ENCODE results near the gene MRPS16.

Gene MRPS16

DNA sequence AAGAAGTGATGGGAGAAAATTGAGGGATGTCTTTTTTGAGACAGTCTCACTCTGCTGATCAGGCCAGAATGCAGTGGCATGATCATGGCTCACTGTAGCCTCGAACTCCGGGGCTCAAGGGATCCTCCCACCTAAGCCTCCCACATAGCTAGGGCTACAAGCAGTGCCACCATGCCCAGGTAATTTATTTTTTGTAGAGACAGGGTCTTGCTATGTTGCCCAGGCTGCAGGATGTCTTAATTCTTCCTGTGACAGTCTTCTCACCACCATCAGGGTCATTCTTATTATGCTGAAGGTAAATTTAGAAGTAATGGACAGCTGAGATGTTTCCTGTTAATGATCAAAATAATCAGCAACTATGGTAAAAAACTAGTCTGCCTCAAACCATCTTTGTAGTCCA lies 12.5 kb downstream of the MRPS16 start:
- DNase-seq (ENCODE audit: low read depth in 2 of 2) = no peak

DNA sequence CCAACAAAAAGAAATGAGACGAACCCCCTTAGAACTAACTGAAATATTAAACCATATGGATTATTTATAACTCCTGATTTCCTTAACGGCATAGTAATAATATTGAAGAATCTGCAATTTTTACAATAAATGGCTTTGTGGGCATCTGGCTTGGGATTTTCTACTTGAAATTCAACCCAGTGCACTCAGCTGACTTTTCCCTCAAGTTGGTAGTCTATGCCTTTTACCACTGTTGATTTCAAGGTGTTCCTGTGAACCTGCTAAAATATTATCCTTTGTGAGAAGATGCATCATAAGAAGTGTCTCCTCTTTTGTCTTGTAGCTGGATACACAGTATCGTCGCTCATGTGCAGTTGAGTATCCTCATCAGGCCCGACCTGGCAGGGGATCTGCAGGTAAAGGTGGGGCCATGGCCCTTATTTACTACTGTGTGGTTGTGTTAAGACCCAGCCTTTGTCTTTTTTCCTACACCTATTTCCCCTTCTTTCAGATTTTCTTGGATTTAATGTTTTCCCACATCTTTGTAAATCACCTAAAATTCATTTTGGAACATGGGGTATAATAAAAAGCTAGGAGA lies 13.4 kb downstream of the MRPS16 start:
- DNase-seq (ENCODE audit: low read depth in 2 of 2) = no peak

DNA sequence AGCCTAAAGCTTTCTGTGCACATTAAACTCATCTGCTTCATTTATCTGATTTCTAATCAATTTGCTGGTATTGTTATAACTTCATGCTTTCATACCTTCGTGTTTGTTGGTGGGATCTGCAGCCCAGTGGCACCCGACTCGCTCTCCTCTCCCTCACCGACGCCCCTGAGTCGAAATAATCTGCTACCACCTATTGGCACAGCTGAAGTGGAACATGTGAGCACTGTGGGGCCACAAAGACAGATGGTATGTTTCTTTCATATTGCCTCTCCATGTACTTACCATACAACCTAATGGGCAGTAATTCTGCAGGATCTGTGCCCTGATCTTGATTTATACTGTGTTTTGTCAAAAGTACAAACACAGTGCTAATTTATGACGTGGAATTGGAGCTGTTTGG lies 17.7 kb downstream of the MRPS16 start:
- DNase-seq (ENCODE audit: low read depth in 2 of 2) = no peak

DNA sequence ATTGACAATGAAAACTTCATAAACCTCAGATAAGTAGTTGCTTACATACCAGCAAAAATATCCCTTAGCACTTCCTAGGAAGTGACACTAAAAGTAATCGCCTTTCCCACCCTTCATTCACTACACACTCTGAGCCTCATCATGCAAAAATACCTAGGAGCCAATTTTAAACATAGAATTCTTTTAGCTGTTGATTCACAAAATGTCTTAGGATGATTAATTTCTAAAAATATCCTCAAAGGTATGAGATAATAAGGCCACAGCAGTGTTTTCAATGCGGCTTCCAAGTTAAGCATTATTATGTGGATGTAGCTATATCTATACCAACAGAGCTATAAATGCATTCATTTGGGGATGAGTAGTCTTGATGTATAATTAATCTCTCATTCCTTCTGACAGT lies 18.6 kb downstream of the MRPS16 start:
- no peak for DNase-seq (ENCODE audit: low read depth in 2 of 2)

DNA sequence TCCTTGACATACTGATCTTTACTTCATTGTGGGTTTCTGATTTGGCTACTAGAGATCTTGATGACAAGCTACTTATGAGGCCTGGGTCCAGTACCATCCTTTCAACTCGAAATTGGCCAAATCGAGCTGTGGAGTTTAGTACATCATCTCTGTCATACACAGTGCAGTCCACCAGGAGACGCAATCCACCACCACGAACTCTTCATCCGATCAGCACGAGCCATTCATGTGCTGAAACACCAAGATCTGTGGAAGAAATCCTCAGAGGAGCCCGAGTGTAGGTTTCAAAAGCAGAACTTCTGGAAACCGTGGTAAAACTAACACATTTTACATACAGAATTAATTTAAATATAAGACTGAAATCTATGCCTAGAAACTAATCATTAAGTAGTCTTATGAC lies 19.6 kb downstream of the MRPS16 start:
- DNase-seq (ENCODE audit: low read depth in 2 of 2) = no peak

DNA sequence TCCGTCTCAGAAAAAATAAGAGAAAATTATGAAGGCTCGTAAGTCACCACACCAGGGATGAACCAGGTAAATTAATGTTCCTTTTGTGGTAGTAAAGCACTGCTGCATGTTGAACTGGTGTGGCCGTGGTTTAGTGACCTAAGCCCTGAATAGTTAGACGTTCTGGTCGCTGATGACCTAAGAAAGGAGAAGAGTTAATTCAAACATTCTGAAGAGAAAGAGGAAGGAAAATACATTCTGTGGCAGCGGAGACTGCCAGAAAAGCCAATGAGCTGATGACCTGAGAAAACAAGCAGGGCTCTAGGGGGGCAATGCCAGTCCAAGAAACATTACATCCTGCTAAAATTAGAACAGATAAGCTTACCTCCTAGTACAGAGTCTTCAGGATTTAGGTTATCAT lies 22.9 kb downstream of the MRPS16 start:
- DNase-seq (ENCODE audit: low read depth in 2 of 2) = no peak

DNA sequence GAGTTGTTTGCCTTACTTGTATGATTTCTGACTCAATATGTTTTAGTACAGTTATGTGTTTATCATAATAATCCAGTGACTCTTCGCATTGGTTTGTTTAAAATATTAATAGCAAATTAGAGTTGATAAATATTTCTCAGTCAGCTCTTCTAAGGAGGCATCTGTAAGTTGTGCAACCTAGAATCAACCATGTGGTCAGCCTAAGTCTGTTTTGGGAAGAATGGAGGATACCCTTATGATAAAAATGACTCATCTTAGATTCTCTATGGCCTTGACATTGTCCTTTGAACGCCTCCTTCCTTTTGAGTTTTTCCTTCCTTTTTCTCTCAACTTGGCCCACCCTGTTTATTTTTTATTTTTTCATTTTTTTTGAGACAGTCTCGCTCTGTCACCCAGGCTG lies 24.2 kb downstream of the MRPS16 start:
- DNase-seq (ENCODE audit: low read depth in 2 of 2) = no peak

DNA sequence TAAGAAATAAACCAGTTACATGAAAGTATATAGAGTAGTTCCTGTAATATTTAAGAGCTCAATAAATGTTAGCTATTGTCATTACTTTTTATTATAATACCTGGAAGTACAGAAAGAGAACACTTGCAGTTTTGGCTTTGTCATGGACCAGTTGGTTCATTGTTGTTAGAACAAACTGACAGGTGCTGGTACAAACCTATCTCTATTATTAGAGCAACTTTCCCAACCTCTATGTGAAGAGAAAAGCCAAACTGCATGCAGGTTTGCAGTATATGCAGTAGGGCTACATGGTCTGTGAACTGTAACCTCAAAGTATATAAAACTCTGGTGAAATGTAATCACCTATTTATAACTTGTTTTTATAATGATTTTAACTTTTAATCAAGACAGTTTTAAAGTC lies 25.8 kb downstream of the MRPS16 start:
- DNase-seq (ENCODE audit: low read depth in 2 of 2) = no peak

DNA sequence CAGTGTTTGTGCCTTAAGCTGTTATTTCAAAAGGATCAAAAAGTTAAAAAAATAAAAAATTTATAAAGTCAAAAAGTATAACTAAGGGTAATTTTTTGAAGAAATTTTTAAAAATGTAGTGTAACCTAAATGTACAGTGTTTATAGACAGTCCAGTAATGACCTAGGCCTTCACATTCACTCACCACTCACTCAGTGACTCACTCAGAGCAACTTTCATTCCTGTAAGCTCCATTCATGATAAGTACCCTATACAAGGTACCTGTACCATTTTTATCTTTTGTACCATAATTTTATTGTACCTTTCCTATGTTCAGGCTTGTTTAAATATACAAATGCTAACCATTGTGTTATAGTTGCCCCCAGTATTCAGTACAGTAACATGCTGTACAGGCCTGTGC lies 26.9 kb downstream of the MRPS16 start:
- DNase-seq (ENCODE audit: low read depth in 2 of 2) = no peak

DNA sequence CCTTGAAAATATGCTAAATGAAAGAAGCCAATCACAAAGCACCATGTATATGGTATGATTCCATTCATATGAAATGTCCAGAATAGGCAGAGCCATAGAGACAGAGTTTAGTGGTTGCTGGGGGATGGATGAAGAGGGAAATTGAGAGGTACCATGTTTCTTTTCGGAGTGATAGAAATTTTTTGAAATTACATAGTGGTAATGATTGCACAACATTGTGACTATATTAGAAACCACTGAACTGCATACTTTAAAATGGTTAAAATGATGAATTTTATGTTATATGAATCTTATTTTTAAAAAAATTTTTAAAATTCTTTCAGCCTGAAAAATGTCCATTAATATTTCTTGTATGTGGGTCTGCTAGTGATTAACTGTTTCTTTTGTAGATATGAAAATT lies 31.5 kb downstream of the MRPS16 start:
- no peak for DNase-seq (ENCODE audit: low read depth in 2 of 2)

DNA sequence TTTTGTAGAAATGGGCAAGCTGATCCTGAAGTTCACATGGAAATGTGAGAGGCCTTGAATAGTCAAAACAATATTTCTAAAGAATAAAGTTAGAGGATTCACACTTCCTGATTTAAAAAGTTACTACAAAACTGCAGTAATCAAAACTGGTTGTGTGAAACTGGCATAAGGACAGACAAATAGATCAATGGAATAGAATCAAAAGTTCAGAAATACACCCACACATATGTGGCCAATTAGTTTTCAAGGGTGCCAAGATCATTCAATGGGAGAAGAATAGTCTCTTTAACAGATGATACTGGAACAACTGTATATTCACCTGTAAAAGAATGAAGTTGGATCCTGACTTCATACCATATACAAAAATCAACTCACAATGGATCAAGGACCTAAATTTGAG lies 33.1 kb downstream of the MRPS16 start:
- no peak for DNase-seq (ENCODE audit: low read depth in 2 of 2)

DNA sequence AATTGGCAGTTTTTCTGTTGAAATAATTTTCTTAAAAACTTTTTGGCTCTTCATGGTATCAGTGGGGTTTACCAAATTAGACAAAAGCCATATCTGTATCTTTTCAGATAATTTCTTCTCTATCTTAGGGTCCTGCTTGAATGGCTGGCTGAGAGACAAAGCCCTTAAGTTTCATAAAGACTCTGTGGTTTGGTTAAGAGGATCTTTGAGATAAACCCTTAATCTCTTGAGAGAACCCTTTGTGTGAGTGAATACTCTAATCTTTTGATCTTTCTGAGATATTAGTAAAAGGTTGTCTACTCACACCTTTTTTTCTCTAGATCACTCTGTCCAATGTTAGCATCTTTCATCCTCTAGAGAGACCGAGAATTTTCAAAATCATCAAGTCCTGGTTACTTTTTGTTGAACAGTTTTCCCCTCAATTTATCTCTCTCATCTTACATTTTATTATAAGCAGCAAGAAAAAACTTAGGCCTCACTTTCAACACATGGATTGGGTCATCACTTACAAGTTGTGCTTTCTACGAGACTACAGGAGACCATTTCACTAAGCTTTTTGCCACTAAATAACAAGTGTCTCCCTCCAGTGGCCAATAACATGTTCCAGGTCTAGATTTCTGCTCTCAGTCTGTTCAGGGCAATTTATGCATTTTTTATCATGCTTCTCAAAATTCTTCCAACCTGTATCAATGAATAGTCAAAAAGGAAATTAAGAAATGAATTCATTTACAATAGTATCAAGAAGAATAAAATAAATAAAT lies 33.8 kb downstream of the MRPS16 start:
- DNase-seq (ENCODE audit: low read depth in 2 of 2) = no peak

DNA sequence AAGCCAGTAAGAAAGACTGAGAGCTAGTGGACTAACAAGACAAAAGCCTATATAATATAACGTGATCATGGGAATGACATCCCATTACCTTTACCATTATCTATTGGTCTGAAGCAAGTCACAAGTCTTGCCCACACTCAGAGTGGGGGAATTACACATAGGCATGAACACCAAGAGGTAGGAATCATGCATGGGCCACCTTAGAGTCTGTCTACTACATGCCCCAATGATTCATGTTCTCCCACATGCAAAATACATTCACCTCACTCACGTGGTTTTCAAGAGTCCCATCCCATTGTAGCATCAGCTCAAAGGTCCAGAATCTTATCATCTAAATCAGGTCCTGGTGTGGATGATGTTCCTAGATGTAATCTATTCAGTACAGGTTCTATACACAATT lies 34.8 kb downstream of the MRPS16 start:
- DNase-seq (ENCODE audit: low read depth in 2 of 2) = no peak

DNA sequence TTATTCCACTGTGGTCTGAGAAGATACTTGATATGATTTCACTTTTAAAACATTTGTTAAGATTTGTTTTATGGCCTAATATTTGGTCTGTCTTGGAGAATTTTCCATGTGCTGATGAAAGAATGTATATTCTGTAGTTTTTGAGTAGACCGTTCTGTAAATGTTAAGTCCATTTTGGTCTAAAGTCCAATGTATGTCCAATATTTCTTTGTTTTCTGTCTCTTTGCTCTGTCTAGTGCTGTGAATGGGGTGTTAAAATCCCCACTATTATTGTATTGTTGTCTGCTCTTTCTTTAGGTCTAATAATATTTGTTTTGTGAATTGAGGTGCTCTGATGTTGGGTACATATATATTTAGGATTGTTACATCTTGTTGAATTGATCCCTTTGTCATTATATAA lies 36.7 kb downstream of the MRPS16 start:
- DNase-seq (ENCODE audit: low read depth in 2 of 2) = no peak

DNA sequence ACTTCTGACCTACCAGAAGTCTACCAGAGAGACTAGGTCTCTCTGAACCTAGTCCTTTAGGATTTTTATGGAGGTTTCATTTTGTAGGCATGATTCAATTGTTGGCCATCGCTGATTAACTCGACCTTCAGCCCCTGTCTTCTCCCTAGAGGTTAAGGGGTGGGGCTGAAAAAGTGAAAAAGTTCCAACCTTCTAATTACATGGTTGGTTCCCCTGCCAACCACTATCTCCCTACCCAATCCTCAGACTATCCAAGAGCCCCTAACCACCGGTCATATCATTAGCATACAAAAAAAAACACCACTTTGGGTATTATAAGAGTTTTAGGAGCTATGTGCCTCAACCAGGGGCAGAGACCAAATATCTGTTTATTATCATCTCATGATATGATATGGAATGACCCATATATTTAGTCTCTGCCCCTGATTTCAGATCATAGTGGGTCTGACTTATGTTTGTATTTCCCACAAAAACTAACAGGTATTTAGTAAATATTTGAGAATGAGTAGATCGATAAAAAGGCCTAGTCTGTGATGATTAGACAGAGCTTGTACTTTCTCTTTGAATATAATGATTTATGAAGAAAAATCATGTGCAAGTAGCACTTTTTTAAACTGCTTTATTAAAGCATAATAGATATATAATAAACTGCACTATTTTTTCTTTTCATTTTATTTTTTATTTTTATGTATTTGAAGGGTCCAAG lies 41.2 kb downstream of the MRPS16 start:
- no peak for DNase-seq (ENCODE audit: low read depth in 2 of 2)

DNA sequence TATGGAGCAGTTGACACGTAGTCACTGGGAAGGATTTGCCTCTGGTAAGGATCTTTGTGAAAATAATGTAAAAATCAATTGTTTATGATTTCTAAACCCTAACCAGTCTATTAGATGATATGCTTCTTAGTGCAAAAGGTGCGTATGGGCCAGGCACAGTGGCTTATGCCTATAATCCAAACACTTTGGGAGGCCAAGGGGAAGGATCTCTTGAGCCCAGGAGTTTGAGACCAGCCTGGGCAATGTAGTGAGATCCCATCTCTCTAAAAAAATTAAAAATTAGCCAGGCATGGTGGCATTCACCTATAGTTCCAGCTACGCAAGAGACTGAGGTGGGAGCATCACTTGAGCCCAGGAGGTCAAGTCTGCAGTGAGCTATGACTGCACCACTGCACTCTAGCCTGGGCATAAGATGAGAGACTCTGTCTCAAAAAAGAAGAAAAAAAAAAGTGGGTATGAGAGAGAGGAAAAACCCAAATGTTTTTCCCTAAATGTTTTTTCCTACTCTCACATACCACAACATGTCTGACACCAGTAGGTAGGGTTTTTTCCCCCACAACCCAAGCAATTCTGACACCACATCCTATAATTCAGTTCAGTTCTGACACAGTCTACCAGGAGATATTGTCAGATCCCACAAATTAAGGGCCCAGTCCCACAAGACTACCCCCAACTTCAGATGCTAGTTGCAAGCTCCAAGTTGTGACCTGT lies 41.9 kb downstream of the MRPS16 start:
- no peak for DNase-seq (ENCODE audit: low read depth in 2 of 2)

DNA sequence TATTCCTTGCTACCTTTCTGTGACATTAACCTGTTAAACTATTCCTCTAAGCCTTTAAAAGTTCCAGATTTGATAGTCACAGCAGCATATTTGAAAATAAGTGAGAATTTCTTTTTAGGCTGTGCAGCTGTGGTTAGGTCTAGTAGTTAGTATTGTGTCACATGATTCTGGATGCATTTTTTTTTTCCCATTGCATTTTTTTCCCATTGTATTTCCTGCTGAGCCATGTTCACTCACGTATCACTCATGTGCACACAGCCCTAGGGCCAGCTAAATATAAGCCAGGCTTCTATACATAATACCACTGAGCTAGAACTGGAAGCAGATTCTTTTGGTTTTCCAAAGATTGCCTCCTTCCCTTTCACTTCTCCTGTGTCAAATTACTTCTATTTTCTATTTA lies 42.7 kb downstream of the MRPS16 start:
- no peak for DNase-seq (ENCODE audit: low read depth in 2 of 2)

DNA sequence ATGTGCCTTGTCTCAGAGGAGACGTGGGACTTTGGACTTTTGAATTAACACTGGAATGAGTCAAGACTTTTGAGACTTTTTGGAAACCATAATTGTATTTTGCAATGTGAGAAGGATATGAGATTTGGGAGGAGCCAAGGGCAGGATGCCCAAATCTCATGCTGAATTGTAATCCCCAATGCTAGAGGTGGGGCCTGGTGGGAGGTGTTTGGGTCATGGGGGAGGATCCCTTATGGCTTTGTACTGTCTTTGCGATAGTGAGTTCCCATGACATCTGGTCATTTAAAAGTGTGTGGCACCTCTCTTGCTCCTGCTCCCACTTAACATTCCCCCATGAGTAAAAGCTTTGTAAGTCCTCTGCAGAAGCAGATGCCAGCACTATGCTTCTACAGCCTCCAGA lies 44.6 kb downstream of the MRPS16 start:
- DNase-seq (ENCODE audit: low read depth in 2 of 2) = no peak

DNA sequence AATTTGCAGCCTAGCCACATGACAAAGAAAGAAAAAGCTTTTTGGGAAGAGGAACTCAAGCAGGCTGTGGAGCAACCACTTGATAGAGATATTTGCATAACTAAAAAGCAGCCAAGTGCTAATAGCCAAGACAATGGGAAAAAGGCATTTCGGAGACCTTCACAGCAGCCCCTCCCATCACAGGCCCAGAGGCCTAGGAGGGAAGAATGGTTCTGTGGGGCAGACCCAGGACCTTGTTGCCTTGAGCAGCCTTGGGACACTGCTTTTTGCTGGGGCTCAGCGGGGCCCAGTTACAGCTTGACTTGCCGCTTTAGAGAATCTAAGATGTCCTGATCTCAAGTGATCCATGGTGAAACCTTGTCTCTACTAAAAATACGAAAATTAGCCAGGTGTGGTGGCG lies 46.1 kb downstream of the MRPS16 start:
- DNase-seq (ENCODE audit: low read depth in 2 of 2) = no peak

DNA sequence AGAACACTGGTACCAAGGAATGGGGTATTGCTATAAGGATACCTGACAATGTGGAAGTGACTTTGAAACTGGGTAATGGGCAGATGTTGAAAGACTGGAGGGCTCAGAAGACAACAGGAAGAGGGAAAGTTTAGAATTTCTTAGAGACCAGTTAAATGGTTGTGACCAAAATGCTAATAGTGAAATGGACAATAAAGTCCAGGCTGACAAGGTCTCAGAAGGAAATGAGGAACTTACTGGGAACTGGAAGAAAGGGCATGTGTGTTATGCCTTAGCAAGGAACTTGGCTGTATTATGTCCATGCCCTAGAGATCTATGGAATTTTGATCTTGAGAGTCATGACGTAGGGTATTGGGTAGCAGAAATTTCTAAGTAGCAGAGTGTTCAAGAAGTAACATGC lies 46.6 kb downstream of the MRPS16 start:
- no peak for DNase-seq (ENCODE audit: low read depth in 2 of 2)

DNA sequence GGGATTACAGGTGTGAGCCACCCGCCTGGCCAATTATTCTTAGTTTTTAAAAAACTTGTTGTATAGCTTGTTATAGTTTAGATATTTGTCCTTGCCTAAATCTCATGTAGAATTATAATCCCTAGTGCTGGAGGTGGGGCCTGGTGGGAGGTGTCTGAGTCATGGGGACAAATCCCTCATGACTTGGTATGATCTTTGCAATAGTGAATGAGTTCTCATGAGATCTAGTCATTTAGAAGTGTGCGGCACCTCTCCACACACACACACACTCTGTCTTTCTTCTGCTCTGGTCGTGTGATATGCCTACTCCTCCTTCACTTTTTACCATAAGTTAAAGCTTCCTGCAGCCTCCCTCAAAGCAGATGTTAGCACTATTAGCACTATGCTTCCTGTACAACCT lies 47.4 kb downstream of the MRPS16 start:
- DNase-seq (ENCODE audit: low read depth in 2 of 2) = no peak
